Upper lobe of left lung (tissue), 6 donors: Measurements from ENCODE around the gene SMURF2. TPM values are rescaled to one million over a fixed set of nuclear protein-coding genes. Genes with fewer than 3 reads are reported as not detected.
A peak's percentile ranks its signal among the peaks of the same experiment; 100 is the strongest.
"Not testable (repeated sequence)": the region's sequence is repeated elsewhere in the genome, so short reads cannot be mapped to it uniquely, and the experiment has no call there.

Experiments used
- ATAC-seq, 2 donors: fragments of 200-7000 bp; cut with Tn5 transposase; one replicate each; pipeline ENCODE4 v1.9.1; 2022; ENCODE audit warnings: mild to moderate bottlenecking in 2 of 2, moderate library complexity in 2 of 2; ENCODE audit not compliant: low FRiP score in 2 of 2
- DNase-seq, 2 donors: peaks; one replicate each; pipeline ENCODE4 v3.0.0-alpha.2; 2019 to 2020
- H3K27ac ChIP-seq, 4 donors: fragments of 200-600 bp; sonication (generic); one replicate each; pipeline ENCODE4 v1.5.1; 2016 to 2019
- H3K27me3 ChIP-seq, 4 donors: fragments of 200-600 bp; sonication (generic); one replicate each; pipeline ENCODE4 v1.5.1; 2017 to 2019
- H3K36me3 ChIP-seq, 4 donors: fragments of 200-600 bp; sonication (generic); one replicate each; pipeline ENCODE4 v1.5.1; 2016 to 2019
- H3K4me1 ChIP-seq, 4 donors: fragments of 200-600 bp; sonication (generic); one replicate each; pipeline ENCODE4 v1.5.1; 2018 to 2019
- H3K4me3 ChIP-seq, 4 donors: fragments of 200-600 bp; sonication (generic); one replicate each; pipeline ENCODE4 v1.5.1; 2017 to 2019; ENCODE audit warnings: mild to moderate bottlenecking in 2 of 4, moderate library complexity in 1 of 4
- H3K9me3 ChIP-seq, 4 donors: fragments of 200-600 bp; sonication (generic); one replicate each; pipeline ENCODE4 v1.5.1; 2018 to 2019
- CTCF ChIP-seq, 6 experiments: fragments of 450-650 bp in 4 of 6; fragments of 200-600 bp in 2 of 6; sonication (generic) in 2 of 6; IDR thresholded peaks; one replicate each; pipeline ENCODE4 v1.5.1; 2016 to 2019; ENCODE audit warnings: antibody characterized with exemption in 6 of 6
- EP300 ChIP-seq, 4 donors: sonication (generic); formaldehyde crosslinking; IDR thresholded peaks; one replicate each; pipeline ENCODE4 v1.5.1; 2017; ENCODE audit warnings: antibody characterized with exemption in 4 of 4, control low read depth in 2 of 4
- POLR2A ChIP-seq, 4 donors: fragments of 450-650 bp; IDR thresholded peaks; one replicate each; pipeline ENCODE4 v1.5.1; 2016 to 2017; ENCODE audit warnings: antibody characterized with exemption in 4 of 4, mild to moderate bottlenecking in 2 of 4
- POLR2AphosphoS5 ChIP-seq, 2 donors: sonication (generic); formaldehyde crosslinking; IDR thresholded peaks; one replicate each; pipeline ENCODE4 v1.5.1; 2017; ENCODE audit warnings: antibody characterized with exemption in 2 of 2
- WGBS, 2 donors: methylation state at CpG; one replicate each; pipeline ENCODE4 v1.1.5; 2017 to 2018; 5-methylcytosine and 5-hydroxymethylcytosine counted together
- total RNA-seq, 6 donors: library from RNA; depleted of rRNA in 4 of 6; stranded (reverse); fragments of >200 nt in 4 of 6; gene quantifications; one replicate each; pipeline versions ENCODE4 v1.1.0 to v1.2.1, GENCODE V29; 2016 to 2021
- donor health status: DM: no; HTN: no; CAD: no; lungs with moderate emphysema.
- donor health status: DM: no; HTN: yes; CAD: no; lungs with severe emphysema.

The SMURF2 gene
- total RNA-seq, 6 donors from 2014 or later: 24.1 to 58.2 (median 34.9) TPM

GRCh38 chr17:64579917-64580316, 82.2 kb downstream of the SMURF2 start:
- Histone ChIP-seq H3K9me3 (no peaks in the 10 kb centered on the region), H3K27me3 (no peaks in the 10 kb centered on the region), H3K4me1 (no peaks in the 10 kb centered on the region), H3K4me3 (no peak overlapping the region), H3K27ac (no peak overlapping the region), H3K36me3 (peaks cover 12 to 83% (median 38%) of the 10 kb centered on the region in 4 donors)
- ATAC-seq (no peak), DNase-seq (no peak)
- WGBS, 2 donors: 86 to 92% methylated on average over 1 of the region's 1 CpG
- TF ChIP-seq POLR2AphosphoS5 (IDR thresholded peaks at IDR 0.05) (no peak), CTCF (IDR thresholded peaks at IDR 0.05) (no peak)

- H3K4me1 ChIP-seq: peaks cover 3 to 12% (median 7%) of the 10 kb centered on the region in 4 donors
- H3K27ac ChIP-seq, H3K4me3 ChIP-seq, H3K9me3 ChIP-seq, ATAC-seq, H3K27me3 ChIP-seq, DNase-seq: not testable (repeated sequence)
- 97 to 98% methylated on average over 4 of the region's 4 CpGs for WGBS, 2 donors
- H3K36me3 ChIP-seq: peaks cover 4 to 59% (median 27%) of the 10 kb centered on the region in 4 donors
Observed at GRCh38 chr17:64577025-64577424, 85.1 kb downstream of the SMURF2 start.

GRCh38 chr17:64575431-64575830, 86.7 kb downstream of the SMURF2 start:
- DNase-seq (no peak), ATAC-seq (no peak)
- Histone ChIP-seq H3K4me3 (no peak overlapping the region), H3K27me3 (no peaks in the 10 kb centered on the region), H3K27ac (no peak overlapping the region), H3K9me3 (no peaks in the 10 kb centered on the region), H3K36me3 (peaks cover 9 to 61% (median 31%) of the 10 kb centered on the region in 4 donors), H3K4me1 (peaks cover 3 to 12% (median 7%) of the 10 kb centered on the region in 4 donors)
- WGBS, 2 donors: 97 to 98% methylated on average over 3 of the region's 3 CpGs
- TF ChIP-seq POLR2AphosphoS5 (IDR thresholded peaks at IDR 0.05) (no peak), EP300 (IDR thresholded peaks at IDR 0.05) (no peak)

GRCh38 chr17:64574646-64575045, 87.5 kb downstream of the SMURF2 start:
- ATAC-seq (no peak), DNase-seq (no peak)
- H3K36me3 ChIP-seq: peaks cover 9 to 61% (median 30%) of the 10 kb centered on the region in 4 donors
- no peak for TF ChIP-seq EP300 (IDR thresholded peaks at IDR 0.05)
- TF ChIP-seq POLR2A (IDR thresholded peaks at IDR 0.05): no peak
- TF ChIP-seq CTCF (IDR thresholded peaks at IDR 0.05): no peak
- TF ChIP-seq POLR2AphosphoS5 (IDR thresholded peaks at IDR 0.05): no peak
- WGBS, 2 donors: 82 to 97% methylated on average over 1 of the region's 1 CpG
- H3K27ac ChIP-seq: no peak overlapping the region
- H3K9me3 ChIP-seq: no peaks in the 10 kb centered on the region
- peaks cover 3 to 12% (median 7%) of the 10 kb centered on the region in 4 donors for H3K4me1 ChIP-seq
- no peaks in the 10 kb centered on the region for H3K27me3 ChIP-seq
- no peak overlapping the region for H3K4me3 ChIP-seq

GRCh38 chr17:64573214-64573613, 88.9 kb downstream of the SMURF2 start:
- no peak for TF ChIP-seq CTCF (IDR thresholded peaks at IDR 0.05)
- no peak for TF ChIP-seq EP300 (IDR thresholded peaks at IDR 0.05)
- TF ChIP-seq POLR2AphosphoS5 (IDR thresholded peaks at IDR 0.05): no peak
- no peak for TF ChIP-seq POLR2A (IDR thresholded peaks at IDR 0.05)
- peaks cover 9 to 60% (median 37%) of the 10 kb centered on the region in 4 donors for H3K36me3 ChIP-seq

GRCh38 chr17:64572682-64573154, 89.4 kb downstream of the SMURF2 start:
- Histone ChIP-seq H3K4me3 (no peak overlapping the region), H3K9me3 (no peaks in the 10 kb centered on the region), H3K36me3 (peaks cover 9 to 57% (median 35%) of the 10 kb centered on the region in 4 donors), H3K27ac (peak overlapping the region; percentile 18 to 66 (median 36)), H3K4me1 (peaks cover 3 to 12% (median 7%) of the 10 kb centered on the region in 4 donors), H3K27me3 (no peaks in the 10 kb centered on the region)
- WGBS, 2 donors: 40 to 48% methylated on average over 3 of the region's 3 CpGs
- peak; percentile 37 to 53 for ATAC-seq
- DNase-seq: no peak
- TF ChIP-seq POLR2AphosphoS5 (IDR thresholded peaks at IDR 0.05): peak in 1 of 2 donors; percentile 16
- TF ChIP-seq POLR2A (IDR thresholded peaks at IDR 0.05): no peak

More at GRCh38 chr17:64573214-64573613, 88.9 kb downstream of the SMURF2 start:
- DNase-seq (no peak), ATAC-seq (no peak)
- Histone ChIP-seq H3K27ac (peak overlapping the region in 3 of 4 donors; percentile 9 to 72 (median 17)), H3K27me3 (no peaks in the 10 kb centered on the region), H3K4me3 (no peak overlapping the region), H3K4me1 (peaks cover 3 to 12% (median 7%) of the 10 kb centered on the region in 4 donors), H3K9me3 (no peaks in the 10 kb centered on the region)
